ENCODE measurements around the gene FER.

FER gene

DNA sequence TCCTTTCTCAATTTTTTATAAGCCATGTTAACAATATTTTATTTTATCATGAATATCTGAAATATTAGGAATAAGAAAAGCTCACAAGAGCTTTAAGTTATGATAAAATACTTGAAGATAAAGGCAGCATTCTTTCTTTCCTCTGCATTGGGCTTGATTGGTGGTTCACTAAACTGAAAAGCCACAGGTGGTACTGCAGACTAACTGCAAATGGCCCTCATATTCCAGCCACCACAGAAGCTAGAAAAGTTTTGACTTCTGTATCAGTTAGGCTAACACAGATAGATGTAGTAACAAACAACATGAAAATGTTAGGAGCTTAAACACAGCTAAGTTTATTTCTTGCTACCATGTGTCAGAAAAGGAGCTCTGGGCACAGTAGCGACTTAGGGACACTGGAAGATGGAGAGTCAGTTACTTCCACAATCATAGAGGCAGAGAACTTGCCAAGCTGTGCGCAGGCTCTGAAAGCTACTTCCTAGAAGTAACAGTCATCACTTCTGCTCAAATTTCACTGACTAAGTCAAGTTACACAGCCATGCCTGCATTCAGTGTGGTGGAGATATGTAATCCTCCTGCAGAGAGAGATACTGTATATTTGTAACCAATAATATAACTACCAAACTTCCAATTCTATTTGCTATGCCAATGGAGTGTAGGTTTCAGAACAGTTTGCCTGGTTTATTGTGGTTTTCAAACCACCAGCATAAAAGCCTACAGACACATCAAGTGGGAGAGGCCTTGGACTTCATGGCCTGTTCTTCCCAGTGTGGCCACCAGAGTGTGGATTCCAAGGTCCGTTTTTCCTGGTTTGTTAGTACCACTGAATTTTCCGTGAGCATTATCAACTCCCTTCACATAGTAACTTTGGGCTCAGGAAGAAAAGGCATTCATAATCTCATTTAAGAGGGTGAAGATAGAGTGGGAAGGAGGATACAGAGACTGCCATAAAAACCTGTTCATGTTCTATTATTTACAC lies 393.8 kb downstream of the FER start:
- DNase-seq (ENCODE audit: low read depth) = no peak
- H3K4me3 ChIP-seq (ENCODE audit: low read length) = no peak overlapping the region
- TF ChIP-seq, protein P1, sequence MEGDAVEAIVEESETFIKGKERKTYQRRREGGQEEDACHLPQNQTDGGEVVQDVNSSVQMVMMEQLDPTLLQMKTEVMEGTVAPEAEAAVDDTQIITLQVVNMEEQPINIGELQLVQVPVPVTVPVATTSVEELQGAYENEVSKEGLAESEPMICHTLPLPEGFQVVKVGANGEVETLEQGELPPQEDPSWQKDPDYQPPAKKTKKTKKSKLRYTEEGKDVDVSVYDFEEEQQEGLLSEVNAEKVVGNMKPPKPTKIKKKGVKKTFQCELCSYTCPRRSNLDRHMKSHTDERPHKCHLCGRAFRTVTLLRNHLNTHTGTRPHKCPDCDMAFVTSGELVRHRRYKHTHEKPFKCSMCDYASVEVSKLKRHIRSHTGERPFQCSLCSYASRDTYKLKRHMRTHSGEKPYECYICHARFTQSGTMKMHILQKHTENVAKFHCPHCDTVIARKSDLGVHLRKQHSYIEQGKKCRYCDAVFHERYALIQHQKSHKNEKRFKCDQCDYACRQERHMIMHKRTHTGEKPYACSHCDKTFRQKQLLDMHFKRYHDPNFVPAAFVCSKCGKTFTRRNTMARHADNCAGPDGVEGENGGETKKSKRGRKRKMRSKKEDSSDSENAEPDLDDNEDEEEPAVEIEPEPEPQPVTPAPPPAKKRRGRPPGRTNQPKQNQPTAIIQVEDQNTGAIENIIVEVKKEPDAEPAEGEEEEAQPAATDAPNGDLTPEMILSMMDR (IDR thresholded peaks at IDR 0.05; ENCODE audit: insufficient read depth, low read depth, low read length, missing control alignments) = no peak

- no peak for DNase-seq (ENCODE audit: low read depth)
- TF ChIP-seq, protein P1 (IDR thresholded peaks at IDR 0.05; ENCODE audit: insufficient read depth, low read depth, low read length, missing control alignments) = no peak
- no peak overlapping the region for H3K4me3 ChIP-seq (ENCODE audit: low read length)
Measured at GRCh38 chr5:109143031-109143430, 395.3 kb downstream of the FER start.

DNA sequence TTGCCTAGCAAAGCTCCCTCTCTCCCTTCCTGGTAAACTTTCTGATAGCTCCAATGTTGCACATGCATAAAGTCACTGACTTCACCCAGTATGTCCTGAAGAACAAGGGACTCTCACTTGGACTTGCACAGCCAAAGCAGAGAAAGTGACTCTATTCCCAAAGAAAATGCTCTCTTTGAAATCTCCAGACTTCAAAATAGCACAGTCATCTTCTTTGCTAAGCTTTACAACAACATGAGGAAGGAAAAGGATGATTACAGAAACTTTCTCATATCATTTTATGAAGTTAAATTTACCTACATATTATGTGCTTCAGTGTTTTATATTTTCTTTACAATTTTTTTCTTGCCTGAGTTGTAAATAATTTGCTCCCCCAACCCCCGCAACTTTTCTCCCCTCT lies 397.4 kb downstream of the FER start:
- TF ChIP-seq, protein P1 (IDR thresholded peaks at IDR 0.05; ENCODE audit: insufficient read depth, low read depth, low read length, missing control alignments) = no peak
- no peak overlapping the region for H3K4me3 ChIP-seq (ENCODE audit: low read length)

GRCh38 chr5:109146591-109146990 lies 398.9 kb downstream of the FER start:
- DNase-seq (ENCODE audit: low read depth) = no peak
- no peak overlapping the region for H3K4me3 ChIP-seq (ENCODE audit: low read length)
- TF ChIP-seq, protein P1 (IDR thresholded peaks at IDR 0.05; ENCODE audit: insufficient read depth, low read depth, low read length, missing control alignments) = no peak

More for the DNA sequence above, 397.4 kb downstream of the FER start:
- no peak for DNase-seq (ENCODE audit: low read depth)

DNA sequence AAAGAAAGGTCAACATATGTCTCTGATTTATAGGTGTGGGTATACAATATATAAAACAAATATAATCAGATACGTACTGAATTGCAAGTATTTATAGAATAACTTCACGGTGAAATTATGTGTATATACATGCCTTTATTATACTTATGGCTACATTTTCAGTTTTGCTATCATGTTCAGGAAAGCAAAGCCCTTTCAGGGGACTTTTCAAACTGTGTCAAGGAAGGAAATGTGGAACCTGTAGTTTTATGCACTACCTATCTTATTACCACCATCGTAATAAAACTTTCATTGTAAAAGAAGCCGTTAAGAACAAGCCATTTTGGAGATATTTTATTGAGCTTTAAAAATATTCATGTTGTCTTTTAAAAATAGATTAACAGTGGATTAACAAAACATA lies 404.9 kb downstream of the FER start:
- H3K4me3 ChIP-seq (ENCODE audit: low read length) = no peak overlapping the region
- TF ChIP-seq, protein P1 (IDR thresholded peaks at IDR 0.05; ENCODE audit: insufficient read depth, low read depth, low read length, missing control alignments) = no peak
- DNase-seq (ENCODE audit: low read depth) = no peak

DNA sequence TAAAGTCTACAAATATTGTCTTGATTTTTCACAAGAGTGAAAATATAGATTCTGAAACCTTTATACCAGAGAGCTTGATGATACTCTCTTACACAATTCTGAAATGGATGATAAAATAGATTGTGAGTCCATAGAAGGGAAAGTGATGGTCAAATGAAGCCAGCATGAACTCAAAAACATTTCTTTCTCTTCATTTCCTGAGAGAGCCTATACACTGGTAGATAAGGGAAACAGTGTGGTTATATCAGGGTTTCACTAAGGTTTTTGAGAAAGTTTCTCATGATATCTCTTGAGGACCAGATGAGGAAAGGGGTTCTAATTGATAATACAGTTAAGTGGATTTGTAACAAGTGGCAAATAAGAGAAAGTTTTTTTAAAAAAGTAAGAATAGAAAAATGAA lies 407.9 kb downstream of the FER start:
- TF ChIP-seq, protein P1 (IDR thresholded peaks at IDR 0.05; ENCODE audit: insufficient read depth, low read depth, low read length, missing control alignments) = no peak
- H3K4me3 ChIP-seq (ENCODE audit: low read length) = no peak overlapping the region
- no peak for DNase-seq (ENCODE audit: low read depth)

Measured in epithelial cell of esophagus (primary cell).